SW480 (cell line): ENCODE results near the gene SH3BGR.

ENCODE experiments used
- DNase-seq: peaks from one replicate; pipeline ENCODE4 v3.0.0-alpha.2; 2016; ENCODE audit warnings: low spot score

Gene SH3BGR

DNA sequence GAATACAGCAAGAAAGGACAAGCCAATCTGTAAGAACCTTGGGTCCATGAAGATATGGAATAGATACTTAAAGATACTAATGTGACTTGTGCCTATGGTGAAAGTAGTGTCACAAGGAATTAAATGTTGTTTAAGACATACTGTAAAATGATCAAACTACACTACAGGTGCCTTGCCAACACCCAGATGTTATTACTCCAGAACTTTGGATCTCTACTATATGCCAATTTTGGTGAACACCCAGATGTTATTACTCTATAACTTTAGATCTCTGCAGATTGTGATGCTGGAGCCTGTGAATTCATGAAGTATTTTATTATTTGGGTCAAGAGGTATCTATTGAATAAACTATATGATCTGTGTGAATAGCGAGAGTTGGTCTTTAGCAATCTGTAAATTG is 101.1 kb downstream of the SH3BGR start:
- DNase-seq: no peak

DNA sequence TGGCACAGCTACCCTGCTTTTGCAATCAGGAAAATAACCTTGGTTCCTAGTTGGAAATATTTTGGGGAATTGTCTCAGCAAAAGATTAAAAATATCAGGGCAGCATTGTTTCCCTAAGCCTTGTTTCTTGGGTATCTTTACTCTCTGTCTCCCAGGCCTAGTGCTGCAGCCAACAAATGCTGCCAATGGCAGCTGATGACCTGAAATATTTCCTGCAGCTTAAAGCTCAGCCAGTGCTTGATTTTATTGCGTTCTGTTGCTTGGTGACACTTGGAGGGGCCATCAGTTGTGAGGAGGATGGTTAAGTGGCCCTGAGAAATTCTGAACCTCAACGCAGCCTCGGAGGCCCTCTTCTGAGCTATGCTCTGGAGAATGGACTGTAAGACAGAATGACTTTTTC is 101.6 kb downstream of the SH3BGR start:
- no peak for DNase-seq

DNA sequence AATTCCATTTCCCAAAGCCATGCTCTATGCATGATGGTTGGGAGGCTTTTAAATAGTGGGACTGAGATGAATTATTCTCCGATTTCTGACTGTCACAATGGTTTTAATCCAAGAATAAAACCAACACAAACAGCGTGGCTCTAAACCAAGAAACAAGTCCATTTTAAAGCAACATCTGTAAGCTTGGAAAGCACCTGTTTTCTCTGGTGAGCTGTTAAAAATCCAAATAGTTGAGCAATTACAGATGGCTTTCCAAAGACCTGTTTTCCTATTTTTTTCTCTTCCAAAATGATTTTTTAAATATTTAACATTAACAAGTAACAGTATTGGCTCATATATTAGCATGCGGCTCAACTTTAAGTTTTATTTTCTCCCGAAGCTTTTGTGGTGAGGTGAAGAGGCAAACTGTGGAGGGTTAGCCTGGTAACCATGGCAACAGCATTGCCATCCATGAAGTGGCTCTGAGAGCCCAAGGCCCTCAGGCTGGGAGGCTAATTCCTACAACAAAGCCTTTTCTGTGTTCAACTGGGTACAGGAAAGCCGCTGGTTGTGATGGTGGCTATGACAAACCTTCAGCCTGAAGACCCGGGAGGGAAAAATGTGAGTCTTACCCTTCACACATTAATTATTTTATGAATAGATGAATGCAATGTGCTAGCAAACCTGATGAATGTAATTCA is 104.3 kb downstream of the SH3BGR start:
- no peak for DNase-seq

DNA sequence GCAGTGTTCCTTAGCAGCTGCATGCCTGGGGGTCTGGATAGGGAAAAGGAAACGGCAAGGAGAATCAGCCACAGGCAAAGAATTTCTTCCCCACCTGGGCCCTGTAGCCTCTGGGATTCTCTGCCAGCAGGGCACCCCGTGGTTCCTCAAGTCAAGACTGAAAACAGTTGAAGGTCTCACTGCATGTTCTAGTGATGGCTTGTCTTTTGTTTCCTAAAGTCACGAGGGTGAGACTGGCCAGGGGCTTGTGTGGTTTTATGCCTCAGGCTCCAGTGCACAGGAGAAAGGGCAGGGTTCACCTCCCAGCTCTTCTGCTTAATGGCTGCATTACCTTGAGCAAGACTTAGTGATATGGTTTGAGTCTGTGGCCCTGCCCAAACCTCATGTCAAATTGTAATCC is 107.7 kb downstream of the SH3BGR start:
- no peak for DNase-seq

DNA sequence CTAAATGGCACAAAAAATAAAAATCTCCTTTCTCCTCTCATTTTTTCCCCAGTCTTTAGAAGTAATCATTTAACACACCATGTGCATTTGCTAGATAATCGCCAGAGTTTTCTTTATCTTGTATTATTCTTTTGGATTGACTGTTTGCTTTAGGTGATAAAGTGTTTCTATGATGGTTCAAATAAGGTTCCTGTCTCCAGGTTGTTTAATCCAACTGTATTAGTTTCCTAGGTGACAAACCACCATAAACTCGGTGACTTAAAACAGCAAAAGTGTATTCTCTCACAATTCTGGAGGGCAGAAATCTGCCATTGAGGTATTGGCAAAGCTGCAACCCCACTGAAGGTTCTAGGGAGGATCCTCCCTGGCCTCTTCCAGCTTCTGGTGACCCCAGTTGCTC is 109.4 kb downstream of the SH3BGR start:
- no peak for DNase-seq

DNA sequence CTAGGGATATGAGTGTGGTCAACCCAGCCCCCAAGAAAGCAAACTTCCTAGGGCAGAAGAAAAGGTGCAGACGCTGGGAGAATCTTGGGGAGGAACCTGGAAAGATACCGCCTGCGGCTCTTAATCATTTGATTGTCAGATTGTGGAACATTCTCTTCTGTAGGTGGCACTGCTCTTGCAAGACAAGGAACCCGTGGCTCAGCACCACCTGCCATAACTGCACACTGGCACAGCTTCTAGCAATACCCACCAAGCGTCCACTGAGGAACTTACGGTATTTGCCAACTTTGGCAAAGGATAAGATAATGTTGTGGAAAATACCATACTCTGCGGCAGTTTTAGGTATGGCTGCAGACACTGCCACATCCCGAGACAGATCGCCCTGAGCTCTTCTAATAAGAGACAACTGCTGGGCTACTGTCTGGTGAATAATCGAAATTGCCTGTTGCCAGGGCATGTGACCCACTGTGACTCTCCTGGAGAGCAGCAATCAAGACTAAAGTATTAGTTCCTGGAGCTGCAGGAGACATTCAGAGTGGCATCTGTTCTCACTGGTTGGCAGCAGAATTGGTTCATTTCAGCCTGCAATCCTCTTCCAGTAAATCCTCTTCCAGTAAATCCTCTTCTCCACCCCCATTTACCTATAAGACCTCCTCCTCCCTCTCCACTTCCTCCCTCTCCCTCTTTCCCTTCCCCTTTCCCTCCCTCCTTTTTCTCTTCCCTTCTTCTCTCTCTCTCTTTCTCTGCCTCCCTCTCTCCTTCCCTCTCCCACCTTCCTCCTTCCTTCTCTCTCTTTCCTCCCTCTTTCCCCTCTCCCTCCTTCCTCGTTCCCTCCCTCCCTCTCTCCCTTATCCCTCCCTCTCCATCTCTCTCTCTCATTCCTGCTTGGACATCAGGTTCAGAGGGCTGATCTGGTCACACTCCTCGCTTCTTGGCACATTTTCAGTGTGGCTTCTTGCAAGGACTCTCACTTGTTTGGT is 111.3 kb downstream of the SH3BGR start:
- DNase-seq: no peak

DNA sequence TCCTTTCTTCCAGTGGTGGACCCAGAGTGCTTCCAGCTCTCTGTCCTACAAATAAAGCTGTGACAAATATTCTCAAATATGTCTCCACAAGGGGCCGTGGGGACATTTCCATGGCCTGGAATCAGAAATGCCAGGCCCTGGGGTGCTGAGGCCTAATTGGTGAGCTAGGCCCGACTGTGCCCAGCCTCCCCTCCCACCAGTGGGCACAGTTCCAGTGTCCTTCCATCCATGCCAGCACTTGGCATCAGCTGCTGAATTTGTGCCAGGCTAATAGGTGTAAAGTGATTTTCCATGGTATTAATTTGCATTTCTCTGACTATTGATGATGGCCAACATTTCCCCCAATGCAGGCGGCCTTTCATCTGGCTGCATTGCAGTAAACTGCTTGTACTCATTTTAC is 112.4 kb downstream of the SH3BGR start:
- no peak for DNase-seq
